ENCODE results near the gene SUMF2. TPM values are rescaled to one million over a fixed set of nuclear protein-coding genes. Genes with fewer than 3 reads are reported as not detected.
A peak's percentile ranks its signal among the peaks of the same experiment; 100 is the strongest.

The SUMF2 gene
- total and polyA plus RNA-seq, 2 of the 13 experiments (the other 11 are each of a cell fraction or from before 2014, with no cell fraction given) = 48.9 to 54.4 TPM

- TF ChIP-seq TFE3 (CRISPR knock-in tag; IDR thresholded peaks at IDR 0.05) (no peak), SMAD3 (CRISPR knock-in tag; IDR thresholded peaks at IDR 0.05) (no peak), NR2F2 (IDR thresholded peaks at IDR 0.05; ENCODE audit: borderline replicate concordance, low read depth) (no peak), ZMYM3 (CRISPR knock-in tag; IDR thresholded peaks at IDR 0.05) (no peak), ZNF430 (CRISPR knock-in tag; IDR thresholded peaks at IDR 0.05) (no peak), ZNF720 (CRISPR knock-in tag; IDR thresholded peaks at IDR 0.05) (no peak), NR1H2 (CRISPR knock-in tag; IDR thresholded peaks at IDR 0.05; ENCODE audit: borderline replicate concordance, low read depth) (no peak), HNRNPH1 (optimal IDR thresholded peaks at IDR 0.05; ENCODE audit: low read depth, low read length) (peak; percentile 60), RFXAP (CRISPR knock-in tag; IDR thresholded peaks at IDR 0.05; ENCODE audit: borderline replicate concordance) (peak; percentile 82; the same call in 1 of the 2 replicates), ETS1 (CRISPR knock-in tag; IDR thresholded peaks at IDR 0.05) (no peak), ZNF382 (CRISPR knock-in tag; IDR thresholded peaks at IDR 0.05; ENCODE audit: borderline replicate concordance) (no peak), MBNL3 (CRISPR knock-in tag; conservative IDR thresholded peaks at IDR 0.05) (no peak), ZNF451 (CRISPR knock-in tag; IDR thresholded peaks at IDR 0.05) (no peak), ZNF512B (CRISPR knock-in tag; IDR thresholded peaks at IDR 0.05; ENCODE audit: borderline replicate concordance) (no peak), TFDP2 (CRISPR knock-in tag; IDR thresholded peaks at IDR 0.05) (peak; percentile 59; the same call in 1 of the 2 replicates), EZH2 (conservative IDR thresholded peaks at IDR 0.05; ENCODE audit: low read depth, low read length) (no peak), ZKSCAN1 (IDR thresholded peaks at IDR 0.05; ENCODE audit: low read length) (no peak), PRPF4 (IDR thresholded peaks at IDR 0.05; ENCODE audit: low read depth, low read length, poor library complexity, severe bottlenecking) (no peak), AHR (CRISPR knock-in tag; IDR thresholded peaks at IDR 0.05) (no peak; the same call in 1 of the 2 replicates), POLR2A (IDR thresholded peaks at IDR 0.05; ENCODE audit: insufficient read depth in 1 of 2, low read depth in 2 of 2, low read length in 2 of 2) (peak; percentile 71 to 92), ARHGAP35 (CRISPR knock-in tag; IDR thresholded peaks at IDR 0.05; ENCODE audit: borderline replicate concordance) (0 out of 2 replicates have a peak, but pooled peaks have one; percentile 61), TOPORS (CRISPR knock-in tag; IDR thresholded peaks at IDR 0.05) (peak; percentile 66; the same call in 1 of the 2 replicates), ZNF790 (CRISPR knock-in tag; IDR thresholded peaks at IDR 0.05; ENCODE audit: borderline replicate concordance) (no peak), SALL2 (CRISPR knock-in tag; IDR thresholded peaks at IDR 0.05) (peak; percentile 89)
Observed at GRCh38 chr7:56063882-56064625, at the start of gene SUMF2 (continued).

All from HepG2 (cell line).